GM12878 (cell line): ENCODE measurements around the gene LIPM. TPM values are rescaled to one million over a fixed set of nuclear protein-coding genes. Genes with fewer than 3 reads are reported as not detected.

ENCODE experiments used
- ATAC-seq: fragments of 200-7000 bp; cut with Tn5 transposase; 3 replicates; pipeline ENCODE4 v1.9.1; 2020; ENCODE audit warnings: mild to moderate bottlenecking, moderate library complexity
- BruUV-seq: library from RNA; stranded (reverse); fragments of 400-500 nt; replicated peaks from 2 replicates; lab custom pipeline; 2021; lab: Mats Ljungman, UMichigan
- CTCF ChIA-PET: fragments of 300-600 bp; sonication (Branson Sonifier 250); formaldehyde crosslinking; extraction: SDS; loops from one replicate; lab custom pipeline; 2021; ENCODE audit warnings: inconsistent platforms; lab: Yijun Ruan, JAX
- POLR2A ChIA-PET: fragments of 350-600 bp; formaldehyde crosslinking; extraction: SDS; loops from one replicate; lab custom pipeline; 2021; ENCODE audit warnings: inconsistent platforms; lab: Charles Lee
- RAD21 ChIA-PET: fragments of 300-600 bp; sonication (Branson Sonifier 250); formaldehyde crosslinking; loops from one replicate; lab custom pipeline; 2023; ENCODE audit warnings: antibody characterized with exemption; ENCODE audit not compliant: unreplicated experiment; lab: Charles Lee
- SMC1A ChIA-PET: fragments of 300-600 bp; sonication (Branson Sonifier 250); formaldehyde crosslinking; loops from one replicate; lab custom pipeline; 2023; ENCODE audit not compliant: unreplicated experiment, uncharacterized antibody; lab: Charles Lee
- DNase-seq: peaks from one replicate; pipeline ENCODE4 v3.0.0-alpha.2; 2011; ENCODE audit warnings: low read depth, low spot score
- FAIRE-seq: peaks from 3 replicates; lab custom pipeline; 2011; peaks lifted over from hg19 to GRCh38; lab: Jason Lieb, UNC
- H2AFZ ChIP-seq: 2 replicates; pipeline ENCODE4 v1.6.0; 2011; ENCODE audit warnings: low read depth, low read length, control low read depth; ENCODE audit not compliant: control insufficient read depth
- H3K27ac ChIP-seq: 2 replicates; pipeline ENCODE4 v1.5.1; 2011; ENCODE audit warnings: control low read depth; ENCODE audit not compliant: control insufficient read depth, insufficient read depth
- H3K27me3 ChIP-seq, 2 experiments: replicated peaks in 1 of 2; 2 replicates each; pipeline versions ENCODE4 v1.6.0 to v1.6.1; 2011; ENCODE audit warnings: low read length in 1 of 2; ENCODE audit not compliant: control insufficient read depth in 2 of 2, insufficient read depth in 2 of 2
- H3K36me3 ChIP-seq, 2 experiments: 2 replicates each; pipeline ENCODE4 v1.5.1; 2011; ENCODE audit warnings: low read length in 1 of 2; ENCODE audit not compliant: control insufficient read depth in 2 of 2, insufficient read depth in 2 of 2
- H3K4me1 ChIP-seq: 2 replicates; pipeline ENCODE4 v1.6.1; 2011; ENCODE audit warnings: mild to moderate bottlenecking, low read length, moderate library complexity, mixed read lengths; ENCODE audit not compliant: control insufficient read depth, insufficient read depth
- H3K4me2 ChIP-seq: 2 replicates; pipeline ENCODE4 v1.6.0; 2011; ENCODE audit warnings: control low read depth; ENCODE audit not compliant: control insufficient read depth, insufficient read depth
- H3K4me3 ChIP-seq: fragments of 200-600 bp; sonication (generic); 2 replicates; pipeline ENCODE4 v1.5.1; 2016
- H3K79me2 ChIP-seq: 2 replicates; pipeline ENCODE4 v1.6.0; 2011; ENCODE audit warnings: low read length; ENCODE audit not compliant: control insufficient read depth, insufficient read depth
- H3K9ac ChIP-seq: 2 replicates; pipeline ENCODE4 v1.8.0; 2011; ENCODE audit warnings: low read length, control low read depth, mixed read lengths; ENCODE audit not compliant: control insufficient read depth, insufficient read depth
- H3K9me3 ChIP-seq: replicated peaks from 3 replicates; pipeline ENCODE4 v1.5.1; 2011; ENCODE audit warnings: mild to moderate bottlenecking, low read length; ENCODE audit not compliant: control insufficient read depth, insufficient read depth
- H4K20me1 ChIP-seq: 2 replicates; pipeline ENCODE4 v1.6.0; 2011; ENCODE audit not compliant: control insufficient read depth, insufficient read depth
- BRCA1 ChIP-seq: IDR thresholded peaks from 2 replicates; pipeline ENCODE4 v1.6.1; 2011; ENCODE audit warnings: low read depth, low read length, improper control_type of control experiment
- CHD1 ChIP-seq: IDR thresholded peaks from 2 replicates; pipeline ENCODE4 v1.6.1; 2012; ENCODE audit warnings: low read depth, low read length, improper control_type of control experiment
- ESRRA ChIP-seq: IDR thresholded peaks from 2 replicates; pipeline ENCODE4 v1.6.1; 2012; ENCODE audit warnings: mild to moderate bottlenecking, low read length, improper control_type of control experiment
- HDAC6 ChIP-seq: fragments of 200-600 bp; sonication (generic); IDR thresholded peaks from one replicate; pipeline ENCODE4 v1.8.0; 2017; ENCODE audit warnings: antibody characterized with exemption; ENCODE audit not compliant: unreplicated experiment
- HDGF ChIP-seq: fragments of 450-650 bp; IDR thresholded peaks from 2 replicates; pipeline ENCODE4 v1.6.1; 2016; ENCODE audit warnings: antibody characterized with exemption
- KLF5 ChIP-seq: fragments of 450-650 bp; IDR thresholded peaks from 2 replicates; pipeline ENCODE4 v1.6.1; 2014; ENCODE audit warnings: mild to moderate bottlenecking; ENCODE audit not compliant: partially characterized antibody
- POLR2AphosphoS5 ChIP-seq: IDR thresholded peaks from 2 replicates; pipeline ENCODE4 v1.6.1; 2011; ENCODE audit warnings: mild to moderate bottlenecking, low read length, inconsistent platforms
- RCOR1 ChIP-seq: conservative IDR thresholded peaks from 2 replicates; pipeline ENCODE4 v1.6.1; 2012; ENCODE audit warnings: low read depth, low read length, improper control_type of control experiment
- TCF3 ChIP-seq: IDR thresholded peaks from 2 replicates; pipeline ENCODE4 v1.6.1; 2012; ENCODE audit warnings: low read depth, mild to moderate bottlenecking, low read length, borderline replicate concordance; ENCODE audit not compliant: insufficient read depth
- ZNF24 ChIP-seq: fragments of 450-650 bp; IDR thresholded peaks from 2 replicates; pipeline ENCODE4 v1.6.1; 2017; ENCODE audit warnings: antibody characterized with exemption, mild to moderate bottlenecking
- ZSCAN29 ChIP-seq: fragments of 450-650 bp; IDR thresholded peaks from 2 replicates; pipeline ENCODE4 v1.6.1; 2017; ENCODE audit warnings: mild to moderate bottlenecking, moderate library complexity
- ZZZ3 ChIP-seq: IDR thresholded peaks from 2 replicates; pipeline ENCODE4 v1.6.1; 2011; ENCODE audit warnings: low read depth; ENCODE audit not compliant: control insufficient read depth, insufficient read length
- WGBS: methylation state at CpG from one replicate; pipeline ENCODE4 v1.1.6; 2016; ENCODE audit warnings: low lambda C conversion rate; ENCODE audit not compliant: insufficient replicate concordance, insufficient coverage; ENCODE audit errors: missing lambda C conversion rate; 5-methylcytosine and 5-hydroxymethylcytosine counted together
- in situ Hi-C: fragments of 300-500 bp; cut with MboI; formaldehyde crosslinking; loops from 9 replicates; pipeline ENCODE4 v1.14.3; 2018; ENCODE audit warnings: mixed read lengths
- intact Hi-C: fragments of 100-400 bp; cut with micrococcal nuclease; formaldehyde crosslinking; loops from one replicate; pipeline ENCODE4 v1.14.2; 2022; ENCODE audit not compliant: unreplicated experiment
- polyA plus RNA-seq, 11 experiments: library from polyadenylated mRNA; depleted of rRNA in 4 of 11; unstranded in 6 of 11; stranded (reverse) in 5 of 11; fragments of >200 nt; fragmentation: Nextera tagmentation in 4 of 11; fragmentation: Illumina TruSeq in 1 of 11; extraction: Ambion mirVana in 4 of 11; extraction: Trizol in 1 of 11; gene quantifications; 1 replicate in 1 of 11; 2 replicates in 10 of 11; pipeline versions ENCODE4 v1.2.1 to v1.2.3, GENCODE V29; 2011 to 2016; ENCODE audit warnings: inconsistent platforms in 2 of 11, missing spikeins in 2 of 11, low read depth in 1 of 11
- total RNA-seq, 4 experiments: library from RNA; depleted of rRNA in 3 of 4; stranded (reverse); fragments of >200 nt in 3 of 4; fragmentation: Illumina TruSeq in 1 of 4; extraction: Trizol in 1 of 4; gene quantifications; 2 replicates each; pipeline versions ENCODE4 v1.2.1 to v1.2.3, GENCODE V29; 2013 to 2021
- TF ChIP-seq, protein P1 (sequence below), 3 experiments: IDR thresholded peaks in 2 of 3; conservative IDR thresholded peaks in 1 of 3; 2 replicates each; pipeline ENCODE4 v1.5.1; 2011; ENCODE audit warnings: low read depth in 3 of 3, low read length in 3 of 3, mild to moderate bottlenecking in 3 of 3, control low read depth in 2 of 3, moderate library complexity in 2 of 3, inconsistent platforms in 1 of 3, mixed read lengths in 1 of 3; ENCODE audit not compliant: control insufficient read depth in 2 of 3, insufficient read depth in 1 of 3; ENCODE audit errors: extremely low read depth in 1 of 3

The LIPM gene
- total and polyA plus RNA-seq, 10 of the 15 experiments (the other 5 are each of a cell fraction or from before 2014, with no cell fraction given): not detected

DNA sequence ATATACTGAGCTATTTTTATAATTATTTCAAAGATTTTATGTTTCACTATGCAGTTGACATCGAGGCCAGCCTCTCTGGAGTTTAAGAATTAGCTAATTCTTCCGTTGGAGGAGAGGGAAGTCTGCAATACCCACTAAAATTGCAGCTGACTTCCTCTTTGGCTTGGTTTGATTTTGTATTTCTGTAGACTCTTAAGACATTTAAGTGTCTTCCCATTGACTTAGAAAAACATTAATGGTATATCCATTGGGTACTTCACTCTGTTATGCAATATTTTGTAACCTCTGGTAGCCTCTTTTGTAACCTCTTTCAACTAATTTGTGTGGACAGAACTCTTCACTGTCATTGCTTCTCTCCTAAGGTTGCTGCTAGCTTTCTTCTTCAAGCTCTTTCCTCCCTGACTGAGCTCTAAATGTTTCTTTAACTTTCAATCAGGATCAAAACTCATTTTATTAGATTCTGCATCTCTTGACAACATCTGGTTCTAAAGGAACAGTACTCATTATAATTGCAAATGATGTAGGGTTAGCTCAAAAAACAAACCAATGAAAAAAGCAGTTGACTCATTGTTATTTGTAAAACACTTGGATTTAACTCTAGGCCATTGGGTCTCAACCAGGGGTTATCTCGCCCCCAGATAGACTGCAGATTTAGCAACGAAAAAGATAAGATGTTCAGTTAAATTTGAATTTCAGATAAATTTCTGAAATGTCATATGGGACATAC is 50.8 kb downstream of the LIPM start:
- ChIA-PET SMC1A (interaction anchor here (0.8 to 3.8 kb wide), 8 partner anchors 9 to 79 kb away, joined by 3 to 24 read pairs (median 4); no protein-coding TSS in a partner anchor), CTCF (interaction anchor here (0.8 to 3.6 kb wide), 9 partner anchors 9 to 82 kb away, joined by 3 to 30 read pairs (median 5); no protein-coding TSS in a partner anchor), RAD21 (interaction anchor here (0.9 to 1.0 kb wide), 2 partner anchors 9 to 80 kb away, joined by 3 read pairs; no protein-coding TSS in a partner anchor), POLR2A (no interaction called here)
- Histone ChIP-seq H2AFZ (no peak overlapping the region), H3K36me3 (no peaks in the 10 kb centered on the region), H3K4me3 (no peak overlapping the region), H3K4me2 (no peak overlapping the region), H3K4me1 (peaks cover 4% of the 10 kb centered on the region; the same call in 1 of the 2 replicates), H3K9me3 (no peaks in the 10 kb centered on the region), H3K9ac (no peak overlapping the region), H3K79me2 (no peaks in the 10 kb centered on the region), H4K20me1 (no peaks in the 10 kb centered on the region), H3K27me3 (no peaks in the 10 kb centered on the region), H3K27ac (no peak overlapping the region)
- FAIRE-seq (no peak), ATAC-seq (no peak), DNase-seq (no peak)
- in situ Hi-C loops (no loop called here), intact Hi-C loops (no loop called here)
- TF ChIP-seq KLF5: no peak
- BruUV-seq: no TSS peak
- WGBS: 85% methylated on average over 4 of the region's 4 CpGs

DNA sequence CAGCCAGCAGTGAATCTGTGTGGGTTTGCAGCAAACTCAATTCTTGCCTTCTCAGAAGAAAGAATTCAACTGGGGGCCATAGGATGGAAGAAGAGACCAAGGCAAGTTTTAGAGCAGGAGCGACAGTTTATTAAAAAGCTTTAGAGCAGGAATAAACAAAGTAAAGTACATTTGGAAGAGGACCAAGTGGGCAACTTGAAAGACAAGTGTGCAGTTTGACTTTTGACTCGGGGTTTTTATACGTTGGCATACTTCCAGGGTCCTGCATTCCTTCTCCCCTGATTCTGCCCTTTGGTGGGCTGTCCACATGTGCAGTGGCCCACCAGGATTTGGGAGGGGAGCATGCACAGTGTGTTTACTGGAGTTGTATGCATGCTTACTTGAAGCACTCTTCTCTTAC is 52.2 kb downstream of the LIPM start:
- Histone ChIP-seq H2AFZ (no peak overlapping the region), H3K36me3 (no peaks in the 10 kb centered on the region), H3K4me3 (no peak overlapping the region), H3K9ac (no peak overlapping the region), H3K4me1 (peaks cover 4% of the 10 kb centered on the region; the same call in 1 of the 2 replicates), H3K27me3 (no peaks in the 10 kb centered on the region), H3K79me2 (no peaks in the 10 kb centered on the region), H3K27ac (no peak overlapping the region), H3K9me3 (no peaks in the 10 kb centered on the region), H3K4me2 (no peak overlapping the region), H4K20me1 (no peaks in the 10 kb centered on the region)
- ChIA-PET POLR2A (no interaction called here), RAD21 (no interaction called here), SMC1A (interaction anchor here (1.7 kb wide), 1 partner anchor 53 kb away, joined by 5 read pairs; no protein-coding TSS in a partner anchor), CTCF (interaction anchor here (1.2 to 3.8 kb wide), 3 partner anchors 10 to 30 kb away, joined by 3 to 27 read pairs (median 6); no protein-coding TSS in a partner anchor)
- DNase-seq: no peak
- FAIRE-seq: no peak
- WGBS: 80% methylated on average over 3 of the region's 3 CpGs
- intact Hi-C loops: no loop called here
- BruUV-seq: no TSS peak
- in situ Hi-C loops: no loop called here
- ATAC-seq: no peak
- no peak for TF ChIP-seq TCF3
- no peak for TF ChIP-seq HDGF
- TF ChIP-seq RCOR1: no peak
- TF ChIP-seq BRCA1: no peak
- TF ChIP-seq POLR2AphosphoS5: no peak
- TF ChIP-seq, protein P1, sequence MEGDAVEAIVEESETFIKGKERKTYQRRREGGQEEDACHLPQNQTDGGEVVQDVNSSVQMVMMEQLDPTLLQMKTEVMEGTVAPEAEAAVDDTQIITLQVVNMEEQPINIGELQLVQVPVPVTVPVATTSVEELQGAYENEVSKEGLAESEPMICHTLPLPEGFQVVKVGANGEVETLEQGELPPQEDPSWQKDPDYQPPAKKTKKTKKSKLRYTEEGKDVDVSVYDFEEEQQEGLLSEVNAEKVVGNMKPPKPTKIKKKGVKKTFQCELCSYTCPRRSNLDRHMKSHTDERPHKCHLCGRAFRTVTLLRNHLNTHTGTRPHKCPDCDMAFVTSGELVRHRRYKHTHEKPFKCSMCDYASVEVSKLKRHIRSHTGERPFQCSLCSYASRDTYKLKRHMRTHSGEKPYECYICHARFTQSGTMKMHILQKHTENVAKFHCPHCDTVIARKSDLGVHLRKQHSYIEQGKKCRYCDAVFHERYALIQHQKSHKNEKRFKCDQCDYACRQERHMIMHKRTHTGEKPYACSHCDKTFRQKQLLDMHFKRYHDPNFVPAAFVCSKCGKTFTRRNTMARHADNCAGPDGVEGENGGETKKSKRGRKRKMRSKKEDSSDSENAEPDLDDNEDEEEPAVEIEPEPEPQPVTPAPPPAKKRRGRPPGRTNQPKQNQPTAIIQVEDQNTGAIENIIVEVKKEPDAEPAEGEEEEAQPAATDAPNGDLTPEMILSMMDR (IDR thresholded peaks at IDR 0.05 in 2 of 3, conservative IDR thresholded peaks at IDR 0.05 in 1 of 3; ENCODE audit: control insufficient read depth in 2 of 3, extremely low read depth in 1 of 3, insufficient read depth in 1 of 3, low read depth in 3 of 3, low read length in 3 of 3): no peak
- TF ChIP-seq ESRRA: no peak
- no peak for TF ChIP-seq ZSCAN29
- no peak for TF ChIP-seq ZNF24
- TF ChIP-seq ZZZ3: no peak
- no peak for TF ChIP-seq HDAC6
- no peak for TF ChIP-seq CHD1
